ENCODE measurements around the gene CDH6. TPM values are rescaled to one million over a fixed set of nuclear protein-coding genes. Genes with fewer than 3 reads are reported as not detected.

The CDH6 gene
- total RNA-seq, 4 donors from 2014 or later = 1.3 to 6.8 (median 2.2) TPM

DNA sequence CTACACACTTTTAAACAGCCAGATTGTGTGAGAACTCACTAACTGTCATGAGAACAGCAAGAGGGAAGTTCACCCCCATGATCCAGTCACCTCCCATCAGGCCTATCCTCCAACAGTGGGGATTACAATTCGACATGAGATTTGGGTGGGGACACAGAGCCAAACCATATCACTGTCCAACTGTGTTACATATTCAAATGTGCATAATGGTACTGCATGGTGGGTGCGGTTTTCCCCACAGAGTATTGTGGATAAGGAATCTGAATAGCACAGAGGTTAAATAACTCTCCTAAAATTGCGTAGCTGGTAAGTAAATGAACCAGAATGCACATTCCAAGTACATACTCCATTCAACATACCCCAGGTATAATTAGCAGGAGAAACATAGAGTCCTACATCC, 32.1 kb downstream of the CDH6 start:
- TF ChIP-seq, protein P1, sequence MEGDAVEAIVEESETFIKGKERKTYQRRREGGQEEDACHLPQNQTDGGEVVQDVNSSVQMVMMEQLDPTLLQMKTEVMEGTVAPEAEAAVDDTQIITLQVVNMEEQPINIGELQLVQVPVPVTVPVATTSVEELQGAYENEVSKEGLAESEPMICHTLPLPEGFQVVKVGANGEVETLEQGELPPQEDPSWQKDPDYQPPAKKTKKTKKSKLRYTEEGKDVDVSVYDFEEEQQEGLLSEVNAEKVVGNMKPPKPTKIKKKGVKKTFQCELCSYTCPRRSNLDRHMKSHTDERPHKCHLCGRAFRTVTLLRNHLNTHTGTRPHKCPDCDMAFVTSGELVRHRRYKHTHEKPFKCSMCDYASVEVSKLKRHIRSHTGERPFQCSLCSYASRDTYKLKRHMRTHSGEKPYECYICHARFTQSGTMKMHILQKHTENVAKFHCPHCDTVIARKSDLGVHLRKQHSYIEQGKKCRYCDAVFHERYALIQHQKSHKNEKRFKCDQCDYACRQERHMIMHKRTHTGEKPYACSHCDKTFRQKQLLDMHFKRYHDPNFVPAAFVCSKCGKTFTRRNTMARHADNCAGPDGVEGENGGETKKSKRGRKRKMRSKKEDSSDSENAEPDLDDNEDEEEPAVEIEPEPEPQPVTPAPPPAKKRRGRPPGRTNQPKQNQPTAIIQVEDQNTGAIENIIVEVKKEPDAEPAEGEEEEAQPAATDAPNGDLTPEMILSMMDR (IDR thresholded peaks at IDR 0.05; ENCODE audit: low read depth) = no peak

DNA sequence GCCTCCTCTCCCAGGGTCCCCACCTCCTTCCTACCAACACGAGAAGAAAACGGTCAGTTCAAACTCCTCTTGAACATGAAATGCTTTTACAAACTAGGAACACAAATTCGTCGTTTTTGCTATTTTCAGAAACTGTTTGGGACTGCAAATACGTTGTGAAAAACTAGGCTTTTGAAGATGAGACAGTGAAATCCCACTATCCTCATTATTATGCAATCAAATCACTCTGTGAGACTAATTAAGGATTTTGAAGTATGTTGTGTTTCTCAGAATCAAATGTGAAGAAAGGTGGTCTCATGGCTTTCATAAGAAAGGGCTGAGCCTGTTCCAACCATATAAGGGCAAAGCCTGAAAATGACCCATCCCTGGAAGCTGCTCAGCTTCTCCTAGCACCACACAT, 33.2 kb downstream of the CDH6 start:
- TF ChIP-seq, protein P1 (IDR thresholded peaks at IDR 0.05; ENCODE audit: low read depth) = no peak

DNA sequence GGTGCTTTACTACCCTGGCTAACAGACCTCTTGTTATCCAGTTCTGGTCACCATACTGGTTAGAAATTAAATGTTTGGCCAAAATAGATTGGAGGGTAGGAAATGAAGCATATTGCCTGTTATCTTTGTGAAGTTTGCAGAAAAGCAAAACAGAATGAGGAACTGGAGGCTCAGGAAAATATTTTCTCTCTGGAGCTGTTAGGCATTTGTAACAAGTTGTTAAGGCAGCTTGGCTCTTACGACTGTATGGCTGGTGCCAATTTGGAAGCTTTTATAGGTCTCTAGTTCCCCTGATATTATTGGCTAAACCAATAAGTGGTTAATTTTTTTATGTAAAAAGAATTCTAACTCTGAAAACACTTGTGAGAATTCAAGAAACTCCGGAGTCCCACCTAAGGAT, 35.8 kb downstream of the CDH6 start:
- TF ChIP-seq, protein P1 (IDR thresholded peaks at IDR 0.05; ENCODE audit: low read depth) = no peak

DNA sequence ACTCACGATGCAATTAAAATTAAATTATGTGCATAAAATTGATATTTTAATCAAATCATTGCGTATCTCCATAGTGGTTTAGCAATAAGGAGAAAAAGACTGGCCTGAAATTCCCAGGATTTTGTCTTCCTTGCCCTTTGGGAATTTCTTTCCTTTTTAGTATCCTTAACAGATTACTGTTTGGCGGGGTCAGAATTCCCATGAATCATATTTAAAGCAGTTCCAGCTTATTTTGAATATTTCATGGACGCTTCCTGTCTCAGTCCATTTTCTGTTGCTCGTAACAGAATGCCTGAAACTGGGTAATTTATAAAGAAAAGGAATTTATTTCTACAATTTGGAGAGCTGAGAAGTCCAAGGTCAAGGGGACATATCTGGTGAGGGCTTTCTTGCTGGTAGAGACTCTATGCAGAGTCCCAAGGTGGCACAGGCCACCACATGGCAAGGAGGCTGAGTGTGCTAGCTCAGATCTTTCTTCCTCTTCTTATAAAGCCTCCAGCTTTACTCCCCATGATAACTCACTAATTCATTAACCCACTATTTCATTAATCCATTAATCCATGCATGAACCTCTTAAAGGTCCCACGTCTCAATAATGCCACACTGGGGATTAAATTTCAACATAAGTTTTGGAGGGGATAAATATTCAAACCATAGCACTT, 37.8 kb downstream of the CDH6 start:
- TF ChIP-seq, protein P1 (IDR thresholded peaks at IDR 0.05; ENCODE audit: low read depth) = no peak

DNA sequence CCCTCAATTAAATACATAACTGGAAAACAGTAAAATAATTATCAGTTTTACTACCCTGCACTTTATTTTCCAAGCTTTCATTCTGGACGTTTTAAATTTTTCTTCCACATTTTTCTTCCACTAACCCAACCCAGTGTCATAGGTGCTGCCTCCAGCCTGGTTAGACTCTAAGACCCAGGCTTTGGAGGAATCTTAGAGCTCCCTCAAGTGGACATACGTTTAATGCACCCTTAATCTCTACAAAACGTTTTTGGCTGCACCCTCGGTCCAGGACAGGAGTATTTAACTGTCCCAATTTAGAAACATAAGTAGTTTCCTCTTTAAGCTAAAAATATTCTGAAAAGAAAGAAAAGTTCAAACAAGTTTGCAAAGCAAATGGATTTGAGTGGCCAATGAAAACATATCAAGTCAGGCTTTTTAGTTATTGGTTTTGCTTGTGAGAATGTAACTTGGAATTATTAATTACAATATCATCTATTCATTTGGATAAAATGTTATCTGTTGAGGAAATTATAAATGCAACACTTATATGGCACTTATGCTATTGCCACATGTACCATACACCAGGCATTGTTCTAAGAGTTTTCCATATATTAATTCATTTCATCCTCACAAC, 38.9 kb downstream of the CDH6 start:
- TF ChIP-seq, protein P1 (IDR thresholded peaks at IDR 0.05; ENCODE audit: low read depth) = no peak

DNA sequence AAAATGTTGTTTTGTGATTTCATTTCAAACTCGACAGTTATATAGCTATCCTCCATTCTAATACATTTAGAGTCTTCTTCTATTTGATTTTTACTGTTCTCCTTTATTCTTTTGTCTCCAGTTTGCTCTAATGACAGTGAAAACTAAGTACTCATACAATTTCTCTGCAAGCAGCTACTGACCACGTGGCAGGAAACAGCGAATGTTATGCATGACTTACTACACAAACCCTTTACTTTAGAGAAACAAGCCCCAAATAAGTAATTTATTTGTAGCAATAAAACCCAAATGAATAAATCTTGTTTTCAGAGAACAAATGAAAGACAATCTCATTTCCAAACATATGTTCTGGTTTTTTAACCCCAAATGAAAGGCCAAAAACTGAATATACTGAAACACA, 41.9 kb downstream of the CDH6 start:
- TF ChIP-seq, protein P1 (IDR thresholded peaks at IDR 0.05; ENCODE audit: low read depth) = no peak

DNA sequence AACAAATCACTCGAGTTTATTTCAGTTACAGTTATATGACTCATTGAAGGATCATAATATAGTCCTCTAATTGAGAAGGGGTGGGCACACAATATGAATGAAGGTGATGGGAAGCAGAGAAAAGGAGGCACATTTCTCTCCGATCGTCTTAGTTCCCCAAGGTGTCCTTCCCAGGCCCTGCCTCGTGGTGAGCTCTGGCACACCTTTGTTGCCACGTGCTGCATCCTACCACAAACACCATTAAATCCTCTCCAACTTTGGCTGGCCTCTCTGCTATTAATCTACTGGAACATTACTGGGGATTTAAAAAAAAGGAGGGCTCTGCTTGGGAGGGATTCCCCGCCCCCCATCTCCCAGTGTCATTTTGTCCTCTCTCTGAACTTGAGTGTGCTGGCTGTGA, 42.9 kb downstream of the CDH6 start:
- TF ChIP-seq, protein P1 (IDR thresholded peaks at IDR 0.05; ENCODE audit: low read depth) = no peak
